Tongue (tissue), 2 donors: ENCODE data around the gene AFAP1L1. TPM values are rescaled to one million over a fixed set of nuclear protein-coding genes. Genes with fewer than 3 reads are reported as not detected.

ENCODE experiments used
- DNase-seq: peaks from one replicate; pipeline ENCODE4 v3.0.0-alpha.2; 2015
- total RNA-seq: library from RNA; depleted of rRNA; stranded (reverse); fragments of >200 nt; gene quantifications from one replicate; pipeline ENCODE4 v1.2.3, GENCODE V29; 2014

AFAP1L1 gene
- total RNA-seq, 1 donor from 2014 or later = 121 TPM

DNA sequence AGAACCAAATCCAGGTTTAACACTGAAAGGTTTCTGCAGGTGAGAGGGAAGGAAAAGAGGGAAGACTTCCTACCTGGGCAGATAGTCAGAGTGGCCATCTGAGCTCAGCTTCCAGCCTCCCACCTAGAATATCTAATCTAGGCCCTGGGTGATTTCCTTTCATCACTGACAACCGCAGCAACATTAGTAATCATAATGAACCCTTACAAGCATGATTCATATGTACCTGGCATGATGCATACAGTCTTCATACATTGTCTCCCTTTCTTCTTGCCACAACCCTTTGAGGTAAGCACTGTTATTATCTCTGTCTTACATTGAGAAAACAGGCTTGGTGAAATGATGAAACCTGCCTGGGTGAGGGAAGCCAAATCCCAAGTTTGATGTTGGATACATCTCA, 13.5 kb downstream of the AFAP1L1 start:
- no peak for DNase-seq

GRCh38 chr5:149288436-149288835, 16.8 kb downstream of the AFAP1L1 start:
- DNase-seq = no peak

DNA sequence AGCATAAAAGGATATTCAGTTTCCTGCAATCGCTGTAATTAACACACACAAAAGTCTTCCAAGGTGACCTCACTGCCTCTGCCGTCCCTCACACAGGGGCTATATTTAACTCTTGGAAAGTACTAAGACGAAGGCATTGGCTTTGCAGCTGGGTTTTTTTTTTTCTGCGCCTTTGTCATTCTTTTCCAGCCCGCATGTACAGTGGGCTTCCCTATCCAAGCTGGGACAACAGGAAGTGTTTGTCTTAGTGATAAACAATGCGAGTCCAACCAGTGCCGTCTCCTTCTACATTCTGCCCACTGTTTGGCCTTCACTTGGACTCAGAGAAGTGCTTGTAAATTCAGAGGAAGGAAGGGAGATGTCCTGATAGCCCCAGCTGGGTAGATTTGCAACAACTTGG, 17.6 kb downstream of the AFAP1L1 start:
- DNase-seq = no peak

DNA sequence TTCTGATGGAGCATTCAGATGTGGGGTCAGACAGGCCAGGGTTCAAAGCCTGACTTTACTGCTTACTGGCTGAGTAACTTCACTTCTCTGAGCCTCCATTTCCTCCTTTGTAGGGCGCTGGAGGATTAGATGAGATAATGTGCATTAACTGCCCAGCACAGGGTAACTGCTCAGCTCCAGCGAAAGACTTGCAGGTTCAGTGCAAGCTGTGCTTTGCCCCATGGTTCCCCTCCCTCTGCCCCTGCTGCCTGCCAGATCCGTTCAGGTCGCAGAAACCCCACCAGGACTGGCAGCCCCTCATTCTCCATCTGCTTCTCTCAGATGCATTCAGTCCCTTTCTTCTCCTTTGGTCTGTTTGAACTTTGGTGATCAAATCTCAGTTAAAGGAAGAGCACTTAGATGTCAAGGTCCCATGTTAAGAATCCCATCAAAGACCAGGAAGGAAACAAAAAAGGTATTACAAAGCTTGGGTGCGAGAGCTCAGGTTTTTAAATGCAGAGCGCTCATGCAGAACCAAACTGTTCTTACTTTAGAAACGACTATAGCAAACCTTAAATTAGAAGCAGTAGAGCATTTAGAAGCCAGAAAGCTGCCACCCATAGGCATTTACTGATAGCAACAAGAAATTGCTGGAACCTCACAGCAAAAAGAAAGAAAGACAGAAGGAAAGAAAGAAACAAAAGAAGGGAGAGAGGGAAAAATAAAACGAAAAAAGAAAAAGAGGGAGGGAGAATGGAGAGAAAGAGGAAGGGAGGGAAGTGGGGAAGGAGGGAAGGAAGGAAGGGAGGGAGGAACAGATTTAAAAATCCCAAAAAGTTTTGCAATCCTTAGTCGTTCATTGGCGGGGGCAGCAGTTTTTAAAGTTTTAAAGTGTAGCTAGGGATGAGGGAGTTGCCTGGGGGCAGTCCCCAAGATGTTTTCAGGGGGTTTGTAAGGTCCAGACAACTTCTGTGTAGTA, 23.5 kb downstream of the AFAP1L1 start:
- no peak for DNase-seq

DNA sequence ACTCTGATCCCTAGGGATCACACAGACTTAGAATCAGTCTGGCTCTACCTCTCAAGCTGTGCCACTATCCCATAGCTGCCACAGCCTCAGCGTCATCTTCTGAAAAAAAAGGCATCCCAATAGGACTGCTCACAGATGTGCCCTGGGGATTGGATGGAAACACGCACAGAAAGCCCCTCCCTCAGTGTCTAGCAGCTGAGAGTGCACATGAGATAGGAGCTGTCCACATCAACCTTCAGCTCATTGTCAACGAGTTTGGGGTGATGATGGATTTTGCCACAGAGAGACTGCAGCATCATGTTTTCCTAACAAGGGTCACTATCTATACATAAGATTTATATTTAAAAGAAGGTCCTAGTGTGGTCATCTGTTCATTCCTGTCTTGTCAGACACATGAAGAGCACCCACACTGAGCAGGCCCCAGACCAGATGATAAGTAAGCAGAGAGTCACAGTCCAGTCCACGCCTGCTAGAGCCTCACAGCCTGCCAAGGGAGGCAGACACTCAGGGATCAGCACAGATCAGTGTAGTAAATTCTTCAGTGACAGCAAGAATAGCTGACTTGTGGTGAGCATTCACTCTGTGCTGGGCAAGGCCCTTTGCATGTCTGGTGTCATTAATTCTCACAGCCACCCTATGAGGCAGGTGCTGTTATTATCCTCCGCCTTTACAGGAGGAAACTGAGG, 25.8 kb downstream of the AFAP1L1 start:
- DNase-seq = peak; percentile 38

DNA sequence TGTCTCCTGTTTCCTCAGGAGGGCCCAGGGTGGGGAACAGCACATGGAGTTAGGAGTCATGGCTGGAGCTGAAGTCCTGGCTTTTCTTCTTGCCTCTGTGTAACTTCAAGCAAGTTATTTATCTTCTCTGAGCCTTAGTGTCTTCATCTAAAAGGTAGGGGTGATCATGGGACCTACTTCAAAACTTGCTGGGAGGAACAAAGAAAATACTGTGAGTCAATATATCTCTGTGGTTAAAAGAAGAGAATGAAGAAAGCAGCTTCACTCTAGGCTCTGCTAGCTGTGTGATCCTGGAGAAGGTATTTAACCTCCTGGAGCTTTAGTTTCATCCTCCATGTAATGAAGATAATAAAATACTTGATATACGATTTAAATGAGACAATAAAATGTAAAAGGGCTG, 26.5 kb downstream of the AFAP1L1 start:
- no peak for DNase-seq

GRCh38 chr5:149298842-149299404, 27.3 kb downstream of the AFAP1L1 start:
- DNase-seq = no peak

- no peak for DNase-seq
These were observed 27.9 kb downstream of the AFAP1L1 start for GRCh38 chr5:149299451-149300054.

DNA sequence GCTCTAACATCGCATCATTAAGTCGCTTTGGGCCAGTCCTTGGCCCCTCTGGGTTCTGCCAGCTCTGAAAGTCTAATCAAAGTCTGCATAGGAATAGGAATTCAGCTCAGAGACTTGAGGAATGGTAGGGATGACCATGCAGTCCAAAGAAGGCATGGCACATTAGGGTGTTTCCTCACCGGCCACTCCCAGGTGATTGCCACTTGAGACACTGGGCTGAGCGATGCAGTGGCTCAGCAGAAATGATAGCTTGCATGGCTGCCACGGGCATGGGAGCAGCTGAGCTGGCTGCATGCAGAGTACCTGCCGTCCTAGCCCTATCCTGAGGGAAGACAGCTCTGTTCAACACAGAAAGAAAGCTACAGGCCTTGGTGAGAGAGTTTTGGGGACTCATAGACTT, 28.8 kb downstream of the AFAP1L1 start:
- no peak for DNase-seq

- DNase-seq = no peak
These were observed 29.5 kb downstream of the AFAP1L1 start for GRCh38 chr5:149301049-149301743.

GRCh38 chr5:149301744-149302380, 30.2 kb downstream of the AFAP1L1 start:
- DNase-seq = no peak

DNA sequence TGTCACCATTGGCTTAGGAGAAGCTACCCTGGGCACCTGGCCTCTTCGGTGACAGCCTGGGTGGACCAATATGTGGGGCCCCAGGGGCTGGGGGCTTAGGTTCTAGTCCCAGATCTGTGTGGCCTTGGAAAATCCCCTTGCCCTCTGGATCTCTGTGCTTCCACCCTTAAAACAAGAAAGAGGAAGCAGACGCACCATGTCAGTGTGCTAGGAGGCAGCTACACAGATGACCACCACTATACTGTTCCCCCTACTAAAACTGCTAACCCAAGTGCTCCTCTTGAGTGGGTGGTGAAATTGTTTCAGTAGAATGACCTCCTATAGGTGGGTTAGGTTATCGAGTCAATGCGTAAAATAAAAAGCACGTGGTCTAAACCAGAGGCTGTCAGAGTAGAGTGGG, 31.0 kb downstream of the AFAP1L1 start:
- DNase-seq = no peak

GRCh38 chr5:149303210-149303609, 31.6 kb downstream of the AFAP1L1 start:
- no peak for DNase-seq

DNA sequence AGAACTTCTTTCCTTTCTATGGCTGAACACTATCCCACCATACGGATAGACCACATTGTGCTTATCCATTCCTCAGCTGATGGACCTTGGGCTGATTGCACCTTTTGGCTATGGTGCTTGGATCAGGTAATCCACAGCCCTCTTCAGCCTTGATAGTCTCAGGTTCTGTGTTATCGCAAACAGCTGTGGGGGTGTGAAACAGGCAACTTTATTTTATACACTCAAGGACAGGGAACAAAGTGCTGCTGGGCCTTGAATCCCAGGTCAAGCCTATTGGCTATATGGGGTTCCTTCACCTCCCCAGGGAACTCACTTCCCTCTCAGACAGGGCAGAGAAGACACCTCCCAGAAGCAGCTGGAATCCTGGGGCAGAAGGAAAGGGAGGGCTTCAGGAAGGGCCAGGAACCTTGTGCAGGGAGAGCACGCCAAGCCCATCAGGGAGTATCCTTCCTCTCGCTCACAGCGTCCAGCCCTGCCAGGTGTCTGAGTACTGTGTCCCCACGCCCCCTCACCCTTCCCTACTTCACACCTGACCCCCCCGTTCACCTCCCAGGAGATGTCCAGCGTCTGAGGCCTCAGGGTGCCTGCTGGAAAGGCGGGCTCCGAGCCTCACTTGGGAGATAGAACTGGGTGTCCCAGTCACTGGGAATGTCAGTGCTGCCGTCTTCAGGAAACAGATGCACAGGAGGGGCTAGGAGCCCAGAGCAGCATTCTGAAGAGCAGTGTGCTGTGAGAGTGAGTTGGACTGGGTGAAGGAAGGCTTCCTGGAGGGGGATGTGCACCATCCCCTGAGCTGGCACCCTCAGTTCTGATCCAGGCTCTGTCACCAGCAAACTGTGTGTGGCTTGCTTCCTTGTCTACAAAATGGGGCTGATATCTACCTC, 32.8 kb downstream of the AFAP1L1 start:
- no peak for DNase-seq

- no peak for DNase-seq
These were observed 37.7 kb downstream of the AFAP1L1 start for GRCh38 chr5:149309354-149309753.

GRCh38 chr5:149310488-149310887, 38.8 kb downstream of the AFAP1L1 start:
- DNase-seq = no peak

- DNase-seq = peak; percentile 60
These were observed 39.4 kb downstream of the AFAP1L1 start for GRCh38 chr5:149310947-149311658.

- DNase-seq = peak; percentile 46
These were observed 41.6 kb downstream of the AFAP1L1 start for GRCh38 chr5:149313151-149313841.

GRCh38 chr5:149314571-149315111, 43.0 kb downstream of the AFAP1L1 start:
- peak; percentile 65 for DNase-seq
